Measurements from ENCODE around the gene TSPEAR. TPM values are rescaled to one million over a fixed set of nuclear protein-coding genes. Genes with fewer than 3 reads are reported as not detected.
"Not testable (repeated sequence)": the region's sequence is repeated elsewhere in the genome, so short reads cannot be mapped to it uniquely, and the experiment has no call there.

Gene TSPEAR
- total and polyA plus RNA-seq, 2 donors (not counting 1 experiment from before 2014, with no cell fraction given) = not detected

- no peaks in the 10 kb centered on the region for H3K9me3 ChIP-seq (ENCODE audit: control insufficient read depth, insufficient read depth, low read depth, low read length)
- DNase-seq (ENCODE audit: low read depth in 2 of 2) = no peak
Measured at GRCh38 chr21:44480200-44481053, 230.9 kb downstream of the TSPEAR start.

GRCh38 chr21:44479556-44480199 lies 231.7 kb downstream of the TSPEAR start:
- peak in 1 of 2 donors; percentile 11 for DNase-seq (ENCODE audit: low read depth in 2 of 2)
- peak; percentile 35 to 53 for TF ChIP-seq CTCF (conservative IDR thresholded peaks at IDR 0.05 in 1 of 2, IDR thresholded peaks at IDR 0.05 in 1 of 2; ENCODE audit: low read depth in 1 of 2, low read length in 2 of 2)
- H3K27me3 ChIP-seq (ENCODE audit: control insufficient read depth, insufficient read depth, low read length); H3K4me3 ChIP-seq (replicated peaks in 1 of 4; ENCODE audit: control extremely low read depth in 1 of 4, insufficient read depth in 1 of 4, low read depth in 3 of 4, low read length in 4 of 4); H3K9me3 ChIP-seq (ENCODE audit: control insufficient read depth, insufficient read depth, low read depth, low read length); H3K4me2 ChIP-seq (ENCODE audit: extremely low read depth, insufficient read depth, low read length); H4K20me1 ChIP-seq (ENCODE audit: control insufficient read depth, extremely low read depth, insufficient read depth, low read length); H3K4me1 ChIP-seq (ENCODE audit: control insufficient read depth, extremely low read depth, insufficient read depth, low read length); H3K36me3 ChIP-seq (ENCODE audit: control insufficient read depth, insufficient read depth, low read length); H3K27ac ChIP-seq (ENCODE audit: insufficient read depth, low read length); H3K79me2 ChIP-seq (ENCODE audit: control insufficient read depth, insufficient read depth, low read length); H3K9ac ChIP-seq (ENCODE audit: insufficient read depth, low read length); H2AFZ ChIP-seq (ENCODE audit: low read length): not testable (repeated sequence)

More at GRCh38 chr21:44480200-44481053, 230.9 kb downstream of the TSPEAR start:
- no peak overlapping the region for H3K4me3 ChIP-seq (replicated peaks in 1 of 4; ENCODE audit: control extremely low read depth in 1 of 4, insufficient read depth in 1 of 4, low read depth in 3 of 4, low read length in 4 of 4)
- H3K27ac ChIP-seq (ENCODE audit: insufficient read depth, low read length) = no peak overlapping the region
- no peak overlapping the region for H2AFZ ChIP-seq (ENCODE audit: low read length)
- no peaks in the 10 kb centered on the region for H3K79me2 ChIP-seq (ENCODE audit: control insufficient read depth, insufficient read depth, low read length)
- no peak for TF ChIP-seq CTCF (conservative IDR thresholded peaks at IDR 0.05 in 1 of 2, IDR thresholded peaks at IDR 0.05 in 1 of 2; ENCODE audit: low read depth in 1 of 2, low read length in 2 of 2)
- TF ChIP-seq EZH2 (IDR thresholded peaks at IDR 0.05; ENCODE audit: low read length, missing control alignments) = no peak
- no peaks in the 10 kb centered on the region for H4K20me1 ChIP-seq (ENCODE audit: control insufficient read depth, extremely low read depth, insufficient read depth, low read length)
- H3K4me2 ChIP-seq (ENCODE audit: extremely low read depth, insufficient read depth, low read length) = no peak overlapping the region
- no peak overlapping the region for H3K9ac ChIP-seq (ENCODE audit: insufficient read depth, low read length)
- no peaks in the 10 kb centered on the region for H3K36me3 ChIP-seq (ENCODE audit: control insufficient read depth, insufficient read depth, low read length)
- no peaks in the 10 kb centered on the region for H3K4me1 ChIP-seq (ENCODE audit: control insufficient read depth, extremely low read depth, insufficient read depth, low read length)
- no peaks in the 10 kb centered on the region for H3K27me3 ChIP-seq (ENCODE audit: control insufficient read depth, insufficient read depth, low read length)

- H3K27ac ChIP-seq (ENCODE audit: insufficient read depth, low read length) = no peak overlapping the region
- TF ChIP-seq CTCF (conservative IDR thresholded peaks at IDR 0.05 in 1 of 2, IDR thresholded peaks at IDR 0.05 in 1 of 2; ENCODE audit: low read depth in 1 of 2, low read length in 2 of 2) (no peak), EZH2 (IDR thresholded peaks at IDR 0.05; ENCODE audit: low read length, missing control alignments) (no peak)
- no peaks in the 10 kb centered on the region for H3K27me3 ChIP-seq (ENCODE audit: control insufficient read depth, insufficient read depth, low read length)
- no peaks in the 10 kb centered on the region for H3K79me2 ChIP-seq (ENCODE audit: control insufficient read depth, insufficient read depth, low read length)
- no peak overlapping the region for H3K4me3 ChIP-seq (replicated peaks in 1 of 4; ENCODE audit: control extremely low read depth in 1 of 4, insufficient read depth in 1 of 4, low read depth in 3 of 4, low read length in 4 of 4)
- no peak overlapping the region for H3K9ac ChIP-seq (ENCODE audit: insufficient read depth, low read length)
- H4K20me1 ChIP-seq (ENCODE audit: control insufficient read depth, extremely low read depth, insufficient read depth, low read length) = no peaks in the 10 kb centered on the region
- no peak for DNase-seq (ENCODE audit: low read depth in 2 of 2)
- no peak overlapping the region for H3K4me2 ChIP-seq (ENCODE audit: extremely low read depth, insufficient read depth, low read length)
- no peaks in the 10 kb centered on the region for H3K36me3 ChIP-seq (ENCODE audit: control insufficient read depth, insufficient read depth, low read length)
- no peaks in the 10 kb centered on the region for H3K9me3 ChIP-seq (ENCODE audit: control insufficient read depth, insufficient read depth, low read depth, low read length)
- no peaks in the 10 kb centered on the region for H3K4me1 ChIP-seq (ENCODE audit: control insufficient read depth, extremely low read depth, insufficient read depth, low read length)
- H2AFZ ChIP-seq (ENCODE audit: low read length) = no peak overlapping the region
Measured at GRCh38 chr21:44478801-44479167, 232.6 kb downstream of the TSPEAR start.

All from fibroblast of lung (primary cell).